ENCODE data around the gene DDX51. TPM values are rescaled to one million over a fixed set of nuclear protein-coding genes. Genes with fewer than 3 reads are reported as not detected.

The DDX51 gene
- polyA plus RNA-seq, 1 donor: 17.8 TPM

DNA sequence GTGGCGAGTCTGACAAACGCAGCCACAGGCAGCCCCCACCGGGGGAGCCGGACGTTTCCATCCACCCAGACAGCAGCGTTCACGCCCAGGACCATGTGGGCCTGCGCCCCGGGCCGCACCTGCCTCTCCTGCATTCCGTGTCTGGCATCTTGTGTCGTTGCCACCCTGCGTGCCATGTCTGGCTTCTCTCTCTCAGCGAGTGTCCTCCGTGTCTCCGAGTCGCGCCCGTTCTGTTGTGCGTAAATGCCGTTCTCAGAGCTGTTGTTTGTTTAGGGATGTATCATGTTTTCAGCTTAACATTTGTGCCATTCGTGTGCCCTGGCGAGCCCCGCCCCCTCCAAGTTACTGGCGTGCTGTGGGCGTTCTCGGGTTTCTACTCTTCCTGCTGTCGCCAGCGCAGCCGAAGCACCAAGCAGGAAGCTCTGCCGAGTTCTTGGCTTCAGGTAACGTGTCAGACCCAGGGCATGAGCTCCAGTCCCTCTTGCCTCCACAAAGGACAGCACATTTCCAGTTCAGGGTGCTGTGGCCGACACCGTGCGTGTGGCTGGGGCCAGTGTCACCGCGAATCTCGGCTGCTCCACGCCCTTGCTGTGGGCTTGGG, 34.8 kb upstream of the DDX51 start:
- no peak for DNase-seq

DNA sequence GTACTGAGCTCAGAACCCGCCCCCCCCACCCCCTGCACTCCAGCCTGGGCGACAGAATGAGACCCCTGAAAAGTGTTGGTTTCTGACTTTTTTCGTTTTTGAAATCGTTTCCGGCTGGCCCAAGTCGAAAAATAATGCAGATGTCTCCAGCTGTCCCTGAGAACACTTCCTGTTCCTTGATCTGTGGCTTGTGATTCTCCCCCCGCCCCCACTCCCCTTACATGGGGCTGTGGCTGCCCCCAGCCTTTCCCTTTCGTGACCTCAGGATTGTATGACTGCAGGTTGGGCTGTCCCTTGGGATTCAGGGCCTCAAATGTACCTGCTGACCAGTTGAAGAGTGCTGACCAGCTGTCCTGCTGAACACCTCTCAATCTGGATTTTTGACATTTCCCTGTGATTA, 34.2 kb upstream of the DDX51 start:
- no peak for DNase-seq

DNA sequence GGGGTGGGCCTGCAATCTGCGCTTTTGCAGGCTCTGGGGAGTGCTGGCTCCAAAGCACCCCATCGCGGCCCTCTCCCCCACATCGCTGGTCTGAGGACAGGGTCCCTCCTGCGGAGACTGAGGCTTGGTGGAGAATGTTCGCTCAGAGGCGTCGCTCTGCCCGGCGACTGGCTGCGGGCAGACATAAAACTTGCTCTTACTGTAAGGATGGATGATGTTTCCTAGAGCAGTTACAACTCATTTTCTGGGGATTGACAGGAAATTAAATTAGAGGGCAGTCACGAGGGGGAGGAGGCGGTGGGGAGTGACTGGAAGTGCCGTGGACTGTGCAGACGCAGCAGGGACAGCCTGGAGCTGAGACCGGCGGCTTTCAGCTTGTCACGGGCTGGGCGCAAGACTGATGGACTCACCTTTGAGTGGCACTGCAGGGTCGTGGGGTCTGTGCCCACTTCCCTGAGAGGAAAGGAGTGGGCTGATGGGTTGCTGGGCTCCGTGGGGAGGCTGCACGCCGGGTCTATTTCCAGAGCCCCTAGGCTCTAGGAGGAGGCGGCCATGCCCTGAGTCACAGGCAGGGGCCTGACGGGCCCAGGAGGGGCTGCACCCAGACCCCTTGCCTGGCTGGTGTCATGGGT, 32.9 kb upstream of the DDX51 start:
- DNase-seq: no peak

DNA sequence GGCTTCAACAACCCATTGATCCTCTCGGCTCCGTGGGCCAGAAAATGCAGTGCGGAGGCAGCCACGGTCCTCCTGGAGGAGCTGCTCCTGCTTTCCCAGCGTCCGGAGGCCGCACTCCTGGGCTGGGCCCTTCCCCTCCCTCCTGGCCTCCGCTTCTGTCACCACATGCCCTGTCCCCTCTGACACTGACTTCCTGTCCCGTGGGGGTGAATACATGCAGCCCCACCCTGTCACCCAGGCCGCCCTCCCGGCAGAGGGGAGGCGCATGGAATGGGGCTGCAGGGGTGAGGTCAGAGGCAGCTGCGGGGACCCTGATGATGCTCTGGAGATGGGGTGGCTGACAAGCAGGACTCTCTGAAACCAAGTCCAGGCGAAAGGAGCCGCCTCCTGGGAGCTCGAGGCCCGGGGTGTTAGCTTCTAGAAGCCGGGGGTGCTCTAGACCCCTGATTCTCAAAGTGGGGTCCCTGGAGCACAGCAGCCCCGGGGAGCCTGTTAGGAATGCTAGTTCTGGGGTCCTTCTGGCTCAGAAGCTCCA, 32.3 kb upstream of the DDX51 start:
- no peak for DNase-seq

DNA sequence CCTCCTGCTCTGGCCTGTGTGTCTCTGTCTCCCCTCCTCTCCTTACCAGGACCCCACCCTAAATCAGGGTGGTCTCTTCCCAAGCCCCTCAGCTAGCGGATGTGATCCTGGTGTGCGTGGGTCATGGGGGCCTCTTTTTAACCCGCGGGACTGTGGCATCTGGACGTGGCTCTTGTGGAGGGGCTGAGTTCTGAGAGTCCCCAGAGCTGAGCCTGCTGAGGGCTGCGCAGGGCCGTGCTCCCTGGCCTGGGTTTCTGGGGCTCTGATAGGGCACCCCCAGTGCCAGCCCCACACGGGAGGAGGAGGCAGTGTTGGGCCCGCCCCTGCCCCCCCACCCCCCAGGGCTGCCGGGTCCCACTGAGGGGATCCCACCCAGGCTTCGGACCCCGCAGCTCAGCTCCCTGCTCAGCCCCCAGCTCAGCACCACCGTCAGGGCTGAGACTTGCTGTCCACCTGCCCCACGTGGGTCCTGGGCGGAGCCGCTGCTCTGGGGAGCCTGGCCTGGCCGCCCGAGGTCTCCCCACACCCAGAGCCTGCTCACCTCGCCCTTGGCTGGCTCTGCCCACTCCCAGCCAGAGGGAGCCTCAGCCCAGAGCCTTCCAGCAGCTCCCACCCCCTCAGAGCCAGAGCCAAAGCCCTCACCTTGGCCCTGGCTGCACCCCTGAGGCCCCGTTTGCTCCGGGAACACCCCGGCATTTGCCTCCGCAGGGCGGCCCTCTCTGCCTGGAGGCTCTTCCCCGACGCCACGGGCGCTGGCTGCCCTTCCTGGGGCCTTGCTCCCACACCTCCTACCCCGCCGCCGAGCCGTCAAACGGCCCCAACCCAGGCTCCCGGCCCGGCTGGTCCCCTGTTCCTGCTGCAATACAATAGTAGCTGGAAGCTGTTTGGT, 31.6 kb upstream of the DDX51 start:
- DNase-seq: no peak

DNA sequence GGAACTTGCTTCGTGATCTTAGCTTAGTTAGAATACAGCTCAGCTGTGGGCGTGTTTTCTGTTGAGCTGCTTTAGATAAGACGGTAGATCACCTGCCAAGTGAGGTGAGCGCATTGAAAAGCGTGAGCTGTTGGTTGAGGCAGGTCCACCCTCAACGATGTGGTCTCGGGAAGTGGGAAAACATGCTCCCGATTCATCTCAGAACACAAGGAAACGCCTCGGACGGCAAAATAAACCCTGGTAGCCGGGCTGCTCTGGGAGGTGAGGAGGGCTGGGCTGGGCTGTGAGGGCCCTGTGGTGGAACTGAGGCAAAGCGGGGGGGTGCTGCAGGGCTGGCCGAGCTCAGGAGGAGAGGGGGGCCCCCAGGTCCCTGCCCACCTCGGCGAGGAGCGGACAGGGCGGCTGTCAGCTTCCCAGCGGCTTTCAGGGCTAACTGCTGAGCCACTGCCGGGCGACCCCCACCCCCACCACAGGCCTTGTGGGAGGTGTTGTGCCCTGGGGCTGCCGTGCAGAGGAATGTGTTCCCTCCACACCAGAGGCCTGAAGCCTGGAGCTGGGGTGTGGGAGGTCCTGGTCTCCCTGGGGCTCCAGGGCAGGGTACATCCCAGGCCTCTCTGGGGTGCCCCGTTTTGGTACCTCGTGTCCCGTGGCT, 30.8 kb upstream of the DDX51 start:
- no peak for DNase-seq

DNA sequence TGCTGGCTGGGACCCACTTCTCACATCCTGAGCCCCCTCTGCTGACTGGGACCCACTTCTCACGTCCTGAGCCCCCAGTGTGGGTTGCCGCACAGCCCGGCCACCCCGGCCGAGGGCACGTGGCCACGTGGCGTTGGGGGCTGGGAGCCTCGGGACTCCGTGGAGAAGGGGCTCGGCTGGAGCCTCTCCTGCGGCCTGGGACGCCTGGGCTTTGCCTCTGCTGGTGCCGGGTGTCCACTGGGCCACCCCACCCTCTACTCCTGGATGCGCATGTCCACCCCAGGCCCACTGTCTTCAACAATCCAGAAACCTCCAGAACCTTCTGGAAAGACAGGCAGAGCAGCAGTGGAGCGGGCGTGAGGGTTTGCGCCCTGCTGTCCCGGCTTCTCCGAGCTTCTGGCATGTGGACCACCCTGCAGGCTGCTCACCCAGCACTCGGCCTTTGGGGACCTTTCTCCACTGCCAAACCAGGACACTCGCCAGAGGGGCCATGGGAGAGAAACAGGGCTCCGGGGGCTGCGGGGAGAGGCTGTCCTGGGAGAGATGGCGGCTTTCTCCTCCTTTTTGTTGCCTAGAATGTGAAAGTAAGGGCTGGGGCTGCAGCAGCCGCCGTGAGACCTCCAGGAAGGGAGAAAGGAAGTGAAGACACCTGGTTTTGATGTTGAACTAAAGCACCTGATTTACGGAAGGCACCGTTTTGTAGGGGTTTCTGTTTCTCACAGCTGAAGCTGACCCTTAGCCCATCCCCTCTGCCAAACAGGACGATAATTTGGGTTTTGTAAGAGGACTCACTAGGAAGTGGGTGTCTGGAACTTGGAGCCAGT, 30.1 kb upstream of the DDX51 start:
- no peak for DNase-seq

DNA sequence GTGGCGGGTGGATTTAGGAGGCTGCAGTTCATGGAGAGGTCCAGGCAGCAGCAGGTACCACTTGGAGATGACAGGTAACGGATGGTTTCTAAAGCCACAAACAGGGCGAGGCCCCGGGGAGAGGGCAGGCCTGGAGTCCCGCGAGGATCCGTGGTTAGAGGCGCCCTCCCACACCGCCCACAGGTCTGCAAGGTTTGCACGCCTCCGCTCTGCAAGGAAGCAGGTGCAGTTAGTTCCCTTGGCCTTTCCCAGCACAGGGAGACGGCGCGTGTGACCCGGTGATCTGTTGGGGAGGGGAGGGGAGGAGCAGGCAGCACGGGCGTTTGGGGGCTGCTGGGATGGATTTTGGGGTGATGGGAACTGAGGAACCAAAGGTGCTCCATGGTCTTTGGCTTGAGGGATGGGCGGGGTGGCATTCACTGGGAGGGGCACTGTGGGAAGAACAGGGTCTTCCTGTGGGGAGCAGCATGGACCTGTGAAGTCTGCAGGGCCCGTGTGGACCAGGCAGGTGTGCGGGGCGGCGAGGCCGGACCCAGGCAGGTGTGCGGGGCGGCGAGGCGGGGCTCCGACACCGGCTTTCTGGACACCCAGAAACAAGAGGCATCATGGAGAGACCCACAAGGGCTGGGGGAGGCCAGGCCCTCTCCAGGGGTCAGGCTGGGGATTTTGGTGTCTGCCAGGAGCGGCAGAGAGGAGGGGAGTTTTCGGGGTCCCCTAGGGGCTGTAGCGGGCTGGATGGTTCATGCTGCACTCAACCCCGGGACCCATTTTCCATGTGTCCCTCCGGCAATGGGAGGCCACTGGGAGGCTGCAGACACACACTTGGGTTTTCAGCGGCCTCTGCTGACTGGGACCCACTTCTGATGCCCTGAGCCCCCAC, 29.3 kb upstream of the DDX51 start:
- DNase-seq: no peak

DNA sequence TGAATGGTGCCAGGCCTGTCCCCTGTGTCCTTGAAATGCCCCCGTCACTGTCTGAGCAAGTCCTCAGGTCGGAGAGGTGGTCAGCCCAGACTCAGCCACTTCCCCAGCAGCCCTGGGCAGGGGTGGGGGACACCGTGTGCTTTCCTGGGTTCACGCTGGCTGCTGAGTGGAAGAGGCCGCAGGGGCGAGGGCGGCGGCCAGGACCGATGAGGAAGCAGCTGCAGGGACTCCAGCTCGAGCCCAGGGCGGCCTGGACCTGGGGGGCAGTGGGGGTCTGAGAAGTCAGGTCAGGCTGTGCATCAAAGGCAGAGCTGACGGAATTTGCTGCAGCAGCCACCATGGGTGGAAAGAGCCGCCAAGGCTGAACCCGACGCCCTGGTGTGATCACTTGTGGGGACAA, 28.5 kb upstream of the DDX51 start:
- no peak for DNase-seq

DNA sequence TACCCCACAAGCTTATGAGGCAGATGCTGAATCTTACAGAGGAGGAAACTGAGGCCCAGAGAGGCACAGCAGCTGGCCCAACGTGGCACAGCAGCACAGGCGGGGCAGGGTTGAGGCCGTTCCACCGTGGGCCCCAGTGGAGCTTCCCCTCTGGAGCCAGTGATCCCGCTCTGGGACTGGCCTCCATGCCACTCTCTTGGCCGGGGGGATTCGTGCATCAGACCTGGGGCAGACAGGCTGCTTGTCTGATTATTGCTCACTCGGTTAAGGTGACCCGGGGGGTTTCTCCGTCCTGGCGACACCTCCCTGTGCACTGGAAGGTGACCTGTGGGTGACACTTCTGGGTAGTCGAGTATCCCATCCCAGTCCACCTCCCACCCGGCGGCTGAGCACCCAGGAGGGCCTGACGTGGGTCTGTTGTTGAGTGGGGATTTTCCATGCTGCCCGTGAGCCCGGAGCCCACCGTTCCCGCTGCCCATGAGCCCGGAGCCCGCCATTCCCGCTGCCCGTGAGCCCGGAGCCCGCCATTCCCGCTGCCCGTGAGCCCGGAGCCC, 27.9 kb upstream of the DDX51 start:
- no peak for DNase-seq

DNA sequence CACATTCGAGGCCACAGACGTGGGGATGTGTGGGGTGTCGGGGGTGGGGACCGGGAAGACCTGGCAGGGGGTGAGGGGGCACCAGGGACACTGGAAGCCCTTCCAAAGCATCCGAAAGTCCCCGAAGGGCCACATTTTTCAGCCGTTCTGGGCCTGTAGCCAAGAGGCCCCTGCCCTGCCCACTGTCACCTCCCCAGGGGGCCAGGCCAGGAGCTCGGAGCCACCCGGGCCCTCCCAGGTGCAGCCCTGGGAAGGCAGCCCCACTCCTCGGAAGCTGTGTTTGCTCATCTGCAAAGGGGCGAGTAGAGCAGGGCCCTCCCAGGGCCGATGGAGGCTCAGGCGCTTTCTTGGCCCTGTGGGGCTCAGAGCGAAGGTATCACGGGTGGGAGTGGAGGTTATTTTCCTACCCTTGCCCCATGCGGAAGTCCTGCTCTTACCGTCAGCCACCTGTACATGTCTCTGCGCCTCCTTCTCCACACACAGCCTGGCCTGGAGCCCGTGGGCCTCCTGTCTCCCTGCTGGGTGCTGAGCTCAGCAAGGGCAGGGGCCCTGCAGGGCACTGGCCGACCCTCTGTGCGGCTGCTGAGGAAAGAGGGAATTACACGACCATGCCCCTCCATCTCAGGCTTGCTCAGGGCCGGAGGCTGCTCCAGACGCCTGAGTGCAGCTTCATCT, 27.3 kb upstream of the DDX51 start:
- DNase-seq: no peak

DNA sequence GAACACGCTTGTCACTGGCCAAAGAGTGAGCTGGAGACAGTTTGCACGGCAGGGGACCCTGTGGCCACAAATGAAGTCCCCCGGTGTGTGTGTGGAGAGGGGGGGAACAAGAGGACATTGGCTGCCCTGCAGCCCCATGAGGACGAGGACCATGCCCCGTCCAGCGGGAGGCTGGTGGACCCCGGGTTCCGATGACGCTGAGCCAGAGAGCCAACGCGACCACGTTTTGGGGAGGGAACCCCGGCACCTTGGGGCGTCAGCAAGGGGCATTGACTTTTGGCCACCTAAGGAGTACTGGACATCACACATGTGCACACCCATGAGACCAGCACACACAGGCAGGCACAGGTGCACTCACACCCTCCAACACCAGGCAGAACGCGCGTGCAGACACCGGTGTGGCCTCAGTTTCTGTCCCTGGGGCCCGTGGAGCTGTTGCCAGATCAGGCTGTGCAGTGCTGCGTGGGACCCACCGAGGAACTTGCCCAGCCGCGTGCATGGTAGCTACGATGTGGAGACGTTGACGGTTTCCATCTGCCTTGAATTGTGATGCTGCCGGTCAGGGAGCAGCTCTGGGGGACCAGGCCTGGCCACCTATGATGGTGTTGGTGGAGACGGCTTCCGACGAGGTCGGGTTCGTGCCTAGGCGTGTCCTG, 26.6 kb upstream of the DDX51 start:
- no peak for DNase-seq

DNA sequence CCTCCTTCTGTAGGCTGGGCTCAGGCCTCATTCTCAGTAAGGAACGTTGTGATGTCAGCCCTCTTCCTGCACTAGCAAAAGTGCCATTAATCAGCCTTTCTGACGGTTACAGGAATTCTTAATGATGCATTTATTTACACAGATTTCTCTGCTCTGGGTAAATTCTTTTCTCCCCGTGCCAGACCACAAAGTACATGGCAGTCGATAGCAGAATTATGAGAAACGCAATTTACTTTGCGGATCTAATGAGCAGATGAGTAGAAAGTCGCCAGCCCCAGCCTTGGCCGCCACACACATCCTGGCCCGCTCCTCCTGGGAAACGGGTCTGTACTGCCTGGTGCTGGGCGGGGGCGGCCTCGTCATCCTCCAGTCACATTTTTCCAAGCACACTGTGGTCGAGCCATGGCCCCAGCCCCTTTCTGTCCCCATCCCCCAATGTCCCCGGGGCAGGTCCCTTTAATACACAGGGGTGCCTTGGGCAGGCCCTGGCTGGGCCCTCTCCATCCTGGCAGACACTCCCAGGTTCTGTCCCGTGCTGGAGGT, 26.0 kb upstream of the DDX51 start:
- DNase-seq: no peak

DNA sequence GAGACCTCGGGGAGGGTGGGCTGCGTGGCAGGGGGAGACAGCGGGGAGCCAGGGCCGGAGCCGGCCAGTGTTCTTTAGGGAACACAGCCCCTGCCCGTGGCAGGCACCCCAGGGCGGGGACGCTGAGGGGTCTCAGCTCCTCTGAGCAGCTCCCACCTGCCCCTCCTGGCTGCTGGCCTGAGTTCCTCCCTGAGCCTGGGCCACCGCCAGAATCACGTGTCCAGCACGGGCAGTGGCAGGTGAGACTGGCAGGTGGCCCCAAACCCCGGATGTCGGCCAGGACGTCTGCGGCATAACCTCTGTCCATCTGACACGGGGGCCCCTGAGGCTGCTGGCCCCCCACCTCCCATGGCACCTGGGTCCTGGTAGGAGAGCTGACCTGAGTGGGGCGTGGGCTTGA, 25.3 kb upstream of the DDX51 start:
- no peak for DNase-seq

DNA sequence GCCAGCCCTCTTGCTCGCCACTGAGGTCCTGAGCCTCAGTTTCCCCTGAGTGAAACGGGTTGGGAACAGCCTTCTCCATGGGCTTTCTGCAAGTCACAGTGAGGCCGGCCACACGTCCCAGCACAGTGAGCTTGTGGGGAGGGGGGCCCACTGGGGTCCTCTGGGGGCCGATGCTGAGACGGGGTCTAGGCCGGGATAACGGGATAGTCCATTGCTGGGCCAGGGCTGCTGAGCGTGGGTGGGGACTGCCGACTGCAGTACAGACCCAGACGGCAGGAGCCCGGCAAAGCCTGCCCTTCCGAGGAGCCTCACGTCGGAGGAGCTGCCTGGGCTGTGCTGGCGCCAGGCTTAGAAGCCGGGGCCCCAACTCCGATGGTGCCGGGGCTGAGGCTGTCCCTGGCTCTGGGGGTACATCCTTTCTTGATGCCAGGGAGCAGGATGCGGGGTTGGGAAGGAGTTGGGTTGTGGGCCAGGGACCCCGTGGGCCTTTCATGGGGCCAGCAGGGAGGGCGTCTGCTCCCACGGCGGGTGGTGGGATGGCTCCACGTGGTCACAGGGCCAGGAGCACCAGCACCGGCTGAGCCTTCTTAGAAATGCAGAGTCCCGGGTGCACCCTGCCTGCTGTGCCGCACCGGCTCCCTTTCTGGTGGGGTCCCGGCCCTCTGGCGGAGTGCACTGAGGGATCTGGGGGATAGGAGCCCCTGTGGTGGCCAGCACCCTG, 24.4 kb upstream of the DDX51 start:
- DNase-seq: no peak

DNA sequence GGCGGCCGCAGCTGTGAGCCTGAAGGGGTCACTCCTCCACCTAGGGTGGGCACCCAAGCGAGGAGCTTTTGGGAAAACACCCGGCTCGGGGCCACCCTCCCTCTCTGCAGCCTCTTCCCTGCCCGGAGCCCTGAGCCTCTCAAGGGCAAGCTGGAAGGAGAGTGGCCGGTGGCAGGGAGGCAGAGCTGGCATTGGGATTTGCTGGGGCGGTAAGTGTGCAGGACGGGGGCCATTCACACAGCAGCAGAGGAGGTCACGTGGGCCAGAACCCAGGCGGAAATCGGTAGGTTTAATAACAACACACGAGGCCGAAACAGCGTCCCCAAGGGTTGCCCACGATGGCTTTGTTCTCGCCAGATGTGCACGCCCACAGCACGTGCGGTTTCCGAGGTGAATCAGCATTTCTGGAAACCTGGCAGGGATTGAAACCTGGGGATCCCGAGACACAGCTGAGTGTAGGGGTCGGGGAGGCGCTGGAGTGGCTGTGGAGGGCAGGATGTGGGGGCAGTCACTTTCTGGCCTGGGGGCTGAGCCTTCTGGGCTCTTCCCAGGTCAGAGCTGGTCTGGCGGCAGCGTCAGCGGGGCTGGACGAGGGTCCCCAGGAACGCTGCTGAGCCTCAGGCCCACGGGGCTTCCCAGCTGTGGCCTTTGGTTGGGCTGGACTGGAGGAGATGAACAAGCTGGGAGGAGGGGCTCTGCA, 23.6 kb upstream of the DDX51 start:
- no peak for DNase-seq

DNA sequence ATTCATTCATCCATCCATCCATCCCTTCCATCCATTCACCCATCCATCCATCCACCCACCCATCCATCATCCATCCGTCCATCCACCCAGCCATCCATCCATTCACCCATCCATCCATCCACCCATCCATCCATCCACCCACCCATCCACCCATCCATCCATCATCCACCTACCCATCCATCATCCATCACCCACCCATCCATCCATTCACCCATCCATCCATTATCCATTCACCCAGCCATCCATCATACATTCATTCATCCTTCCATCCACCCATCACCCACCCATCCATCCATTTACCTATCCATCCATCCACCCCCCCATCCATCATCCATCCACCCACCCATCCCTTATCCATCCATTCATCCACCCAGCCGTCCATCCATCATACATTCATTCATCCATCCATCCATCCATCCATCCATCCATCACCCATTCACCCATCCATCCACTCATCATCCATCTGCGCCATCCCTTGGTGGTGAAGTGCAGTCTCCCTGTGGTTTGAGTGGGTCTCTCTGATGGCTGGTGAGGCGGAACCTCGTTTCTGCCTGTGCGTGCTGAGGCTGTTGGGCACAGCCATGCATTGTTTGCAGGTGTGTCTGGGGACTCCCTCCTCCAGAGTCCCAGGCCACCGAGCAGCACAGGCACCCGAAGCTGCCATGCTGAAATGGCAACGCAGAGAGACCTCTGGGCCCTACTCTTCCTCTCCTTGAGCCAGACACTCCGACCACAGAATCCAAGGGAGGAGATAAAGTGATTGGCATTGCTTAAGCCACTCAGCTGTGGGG, 22.9 kb upstream of the DDX51 start:
- no peak for DNase-seq
